Osteoblast (primary cell): Measurements from ENCODE around the gene EHF. TPM values are rescaled to one million over a fixed set of nuclear protein-coding genes. Genes with fewer than 3 reads are reported as not detected.

Experiments
- DNase-seq: peaks from one replicate; pipeline ENCODE4 v3.0.0; 2011; ENCODE audit warnings: low spot score, mixed read lengths; ENCODE audit not compliant: insufficient read length; ENCODE audit errors: missing footprints
- H2AFZ ChIP-seq: 2 replicates; pipeline ENCODE4 v1.6.0; 2011; ENCODE audit warnings: mild to moderate bottlenecking, low read length
- H3K27ac ChIP-seq: 2 replicates; pipeline ENCODE4 v1.5.1; 2011; ENCODE audit warnings: mild to moderate bottlenecking, low read depth, low read length, moderate library complexity
- H3K27me3 ChIP-seq: 2 replicates; pipeline ENCODE4 v1.6.0; 2012; ENCODE audit warnings: mild to moderate bottlenecking, control low read depth, inconsistent platforms, low read length, moderate library complexity; ENCODE audit not compliant: insufficient read depth
- H3K36me3 ChIP-seq: 2 replicates; pipeline ENCODE4 v1.5.1; 2011; ENCODE audit warnings: mild to moderate bottlenecking, low read length, control low read depth, moderate library complexity; ENCODE audit not compliant: insufficient read depth
- H3K4me1 ChIP-seq: 2 replicates; pipeline ENCODE4 v1.5.1; 2011; ENCODE audit warnings: mild to moderate bottlenecking, low read length, control low read depth, moderate library complexity; ENCODE audit not compliant: insufficient read depth
- H3K4me2 ChIP-seq: 2 replicates; pipeline ENCODE4 v1.6.0; 2011; ENCODE audit warnings: mild to moderate bottlenecking, low read length; ENCODE audit not compliant: insufficient read depth
- H3K4me3 ChIP-seq: fragments of 200-600 bp; sonication (generic); 3 replicates; pipeline ENCODE4 v1.5.1; 2012; ENCODE audit warnings: mild to moderate bottlenecking, low read length, inconsistent platforms; ENCODE audit not compliant: insufficient read depth
- H3K79me2 ChIP-seq: 2 replicates; pipeline ENCODE4 v1.6.0; 2012; ENCODE audit warnings: mild to moderate bottlenecking, low read length, control low read depth, inconsistent platforms; ENCODE audit not compliant: insufficient read depth
- H3K9me3 ChIP-seq: 2 replicates; pipeline ENCODE4 v1.5.1; 2011; ENCODE audit warnings: low read depth, low read length, control low read depth
- H4K20me1 ChIP-seq: 2 replicates; pipeline ENCODE4 v1.6.0; 2012; ENCODE audit warnings: mild to moderate bottlenecking, low read length, control low read depth; ENCODE audit not compliant: insufficient read depth
- total RNA-seq: library from RNA; depleted of rRNA; stranded (reverse); fragments of >200 nt; gene quantifications from 2 replicates; pipeline ENCODE4 v1.2.3, GENCODE V29; 2012
- TF ChIP-seq, protein P1 (sequence below): IDR thresholded peaks from 2 replicates; pipeline ENCODE4 v1.5.1; 2011; ENCODE audit warnings: mild to moderate bottlenecking, low read depth, low read length, moderate library complexity; ENCODE audit errors: extremely low read depth

The EHF gene
- total RNA-seq, 1 donor, result not detected

DNA sequence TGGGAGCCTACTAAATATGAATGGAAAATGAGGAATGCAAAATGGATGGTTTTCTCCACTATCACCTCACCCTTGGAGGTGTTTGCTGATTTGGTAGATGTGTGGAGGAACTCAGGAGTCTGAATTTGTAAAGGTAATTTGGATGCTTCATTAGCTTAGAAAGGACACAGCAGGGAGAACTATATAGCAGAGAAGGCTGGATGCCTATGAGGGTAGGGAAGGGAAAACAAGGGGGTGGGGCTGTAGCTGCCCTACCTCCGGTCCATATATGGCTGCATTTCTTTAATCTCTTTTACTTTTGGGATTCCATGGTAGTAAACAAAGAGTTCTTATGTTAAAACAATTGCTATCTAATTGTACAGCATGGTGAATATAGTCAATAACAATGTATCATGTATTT is 4.8 kb upstream of the EHF start:
- no peaks in the 10 kb centered on the region for H4K20me1 ChIP-seq
- no peak for DNase-seq
- no peak overlapping the region for H3K27ac ChIP-seq
- no peaks in the 10 kb centered on the region for H3K36me3 ChIP-seq
- H3K27me3 ChIP-seq, result no peaks in the 10 kb centered on the region
- no peak overlapping the region for H2AFZ ChIP-seq
- no peak overlapping the region for H3K4me3 ChIP-seq
- no peaks in the 10 kb centered on the region for H3K9me3 ChIP-seq
- no peak overlapping the region for H3K4me2 ChIP-seq
- peaks cover 7% of the 10 kb centered on the region for H3K4me1 ChIP-seq
- H3K79me2 ChIP-seq, result no peaks in the 10 kb centered on the region
- TF ChIP-seq, protein P1, sequence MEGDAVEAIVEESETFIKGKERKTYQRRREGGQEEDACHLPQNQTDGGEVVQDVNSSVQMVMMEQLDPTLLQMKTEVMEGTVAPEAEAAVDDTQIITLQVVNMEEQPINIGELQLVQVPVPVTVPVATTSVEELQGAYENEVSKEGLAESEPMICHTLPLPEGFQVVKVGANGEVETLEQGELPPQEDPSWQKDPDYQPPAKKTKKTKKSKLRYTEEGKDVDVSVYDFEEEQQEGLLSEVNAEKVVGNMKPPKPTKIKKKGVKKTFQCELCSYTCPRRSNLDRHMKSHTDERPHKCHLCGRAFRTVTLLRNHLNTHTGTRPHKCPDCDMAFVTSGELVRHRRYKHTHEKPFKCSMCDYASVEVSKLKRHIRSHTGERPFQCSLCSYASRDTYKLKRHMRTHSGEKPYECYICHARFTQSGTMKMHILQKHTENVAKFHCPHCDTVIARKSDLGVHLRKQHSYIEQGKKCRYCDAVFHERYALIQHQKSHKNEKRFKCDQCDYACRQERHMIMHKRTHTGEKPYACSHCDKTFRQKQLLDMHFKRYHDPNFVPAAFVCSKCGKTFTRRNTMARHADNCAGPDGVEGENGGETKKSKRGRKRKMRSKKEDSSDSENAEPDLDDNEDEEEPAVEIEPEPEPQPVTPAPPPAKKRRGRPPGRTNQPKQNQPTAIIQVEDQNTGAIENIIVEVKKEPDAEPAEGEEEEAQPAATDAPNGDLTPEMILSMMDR, result no peak

DNA sequence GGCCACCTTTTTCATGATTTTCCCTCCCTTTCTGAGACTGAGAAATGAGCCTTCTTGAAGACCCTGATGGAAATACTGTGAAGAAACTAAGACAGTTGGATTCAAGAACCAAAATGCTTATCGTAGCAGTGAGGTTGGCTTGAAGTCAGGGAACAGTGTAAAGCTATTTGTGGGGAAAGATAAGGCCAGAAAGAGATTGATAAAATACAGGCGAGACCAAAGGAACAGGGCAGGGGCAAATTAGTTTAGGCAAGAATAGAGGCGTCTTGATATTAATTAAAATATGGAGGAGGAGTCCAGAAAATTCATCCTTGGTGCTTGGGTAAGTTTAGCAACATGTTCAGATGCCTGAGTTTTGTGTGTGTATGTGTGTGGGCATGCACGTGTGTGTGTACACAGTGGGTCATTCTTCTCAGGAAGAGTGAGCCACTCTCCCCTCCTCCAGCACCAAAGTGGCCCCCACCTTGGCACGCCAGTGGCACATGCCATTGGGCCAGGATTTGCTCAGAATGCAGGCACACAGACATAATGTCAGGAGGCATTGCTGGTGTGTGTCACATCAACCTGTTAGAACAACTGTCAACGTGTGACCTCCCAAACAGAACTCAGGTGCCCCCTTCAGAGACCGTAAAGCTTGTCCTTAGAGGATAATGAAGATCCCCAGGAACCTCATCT is 3.9 kb upstream of the EHF start:
- DNase-seq, result no peak
- TF ChIP-seq, protein P1, result no peak
- H3K9me3 ChIP-seq, result no peaks in the 10 kb centered on the region
- no peaks in the 10 kb centered on the region for H3K36me3 ChIP-seq
- H3K4me2 ChIP-seq, result no peak overlapping the region
- H3K4me1 ChIP-seq, result peaks cover 10% of the 10 kb centered on the region
- no peaks in the 10 kb centered on the region for H3K79me2 ChIP-seq
- no peak overlapping the region for H3K27ac ChIP-seq
- no peaks in the 10 kb centered on the region for H3K27me3 ChIP-seq
- H4K20me1 ChIP-seq, result no peaks in the 10 kb centered on the region
- no peak overlapping the region for H2AFZ ChIP-seq
- H3K4me3 ChIP-seq, result no peak overlapping the region

DNA sequence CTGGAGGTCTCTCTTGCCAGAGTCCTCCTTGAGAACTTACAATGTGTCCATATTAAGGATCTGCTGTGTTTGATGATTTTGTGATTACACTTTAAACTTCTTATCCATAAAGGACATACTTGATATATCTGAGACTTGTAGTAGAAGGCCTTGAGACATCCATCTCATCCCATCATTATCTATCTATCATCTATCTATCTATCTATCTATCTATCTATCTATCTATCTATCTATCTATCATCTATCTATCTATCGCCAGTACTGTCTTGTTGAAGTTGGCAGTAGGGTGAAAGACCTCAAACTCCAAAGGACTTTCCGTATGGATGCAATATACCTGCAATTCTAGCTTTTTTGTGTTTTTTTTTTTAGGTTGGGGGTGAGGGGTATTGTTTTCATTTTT is 2.5 kb upstream of the EHF start:
- Histone ChIP-seq H2AFZ (no peak overlapping the region), H3K4me2 (no peak overlapping the region), H3K79me2 (no peaks in the 10 kb centered on the region), H3K4me1 (peaks cover 13% of the 10 kb centered on the region), H3K36me3 (no peaks in the 10 kb centered on the region), H3K27ac (no peak overlapping the region), H3K4me3 (no peak overlapping the region), H4K20me1 (no peaks in the 10 kb centered on the region), H3K9me3 (no peaks in the 10 kb centered on the region), H3K27me3 (no peaks in the 10 kb centered on the region)
- TF ChIP-seq, protein P1, result no peak
- DNase-seq, result no peak

DNA sequence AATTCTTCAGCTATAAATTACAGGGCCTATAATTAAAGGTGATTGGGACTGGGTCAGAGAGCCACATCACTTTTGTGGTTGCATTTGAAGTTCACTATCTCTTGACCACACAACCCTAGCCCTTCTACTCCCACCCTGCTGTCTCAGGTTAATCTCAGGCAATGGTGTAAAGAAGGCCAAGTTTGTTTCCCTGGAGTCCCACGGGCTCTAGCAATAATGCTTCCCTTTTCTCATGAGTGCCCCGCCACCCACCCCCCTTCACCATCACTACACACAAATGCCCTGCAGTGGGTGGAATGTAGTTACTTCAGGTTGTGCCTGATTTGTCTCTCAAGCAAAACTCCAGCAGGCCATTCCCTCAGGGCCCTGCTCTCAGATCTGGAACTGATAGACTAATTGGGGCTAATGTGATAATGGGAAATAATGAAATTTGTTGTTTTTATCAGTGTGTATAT is 1.8 kb upstream of the EHF start:
- H4K20me1 ChIP-seq, result no peaks in the 10 kb centered on the region
- no peak for DNase-seq
- H3K27ac ChIP-seq, result no peak overlapping the region
- H2AFZ ChIP-seq, result no peak overlapping the region
- peaks cover 11% of the 10 kb centered on the region for H3K4me1 ChIP-seq
- H3K9me3 ChIP-seq, result no peaks in the 10 kb centered on the region
- H3K4me3 ChIP-seq, result no peak overlapping the region
- no peaks in the 10 kb centered on the region for H3K79me2 ChIP-seq
- H3K4me2 ChIP-seq, result no peak overlapping the region
- TF ChIP-seq, protein P1, result no peak
- H3K36me3 ChIP-seq, result no peaks in the 10 kb centered on the region
- no peaks in the 10 kb centered on the region for H3K27me3 ChIP-seq
